ENCODE measurements around the gene TRAF3IP1. TPM values are rescaled to one million over a fixed set of nuclear protein-coding genes. Genes with fewer than 3 reads are reported as not detected.

Gene TRAF3IP1
- total RNA-seq, 1 donor from 2014 or later, result 6.0 TPM

- peak; percentile 59 to 74 for DNase-seq (ENCODE audit: low read depth in 2 of 2)
Measured at GRCh38 chr2:238287737-238288649, 32.3 kb upstream of the TRAF3IP1 start, which contains the start of gene PER2. Gene PER2 (minus strand): TSS chr2:238288610. CDS start chr2:238277936, 10,674 bp downstream.

- DNase-seq (ENCODE audit: low read depth in 2 of 2), result peak; percentile 97 to 99
Measured at GRCh38 chr2:238288650-238289573, 31.4 kb upstream of the TRAF3IP1 start.

GRCh38 chr2:238289574-238289973 lies 30.7 kb upstream of the TRAF3IP1 start:
- no peak for DNase-seq (ENCODE audit: low read depth in 2 of 2)

- peak; percentile 66 to 70 for DNase-seq (ENCODE audit: low read depth in 2 of 2)
Measured at GRCh38 chr2:238290091-238290509, 30.2 kb upstream of the TRAF3IP1 start.

GRCh38 chr2:238290715-238291549 lies 29.4 kb upstream of the TRAF3IP1 start:
- no peak for DNase-seq (ENCODE audit: low read depth in 2 of 2)

- DNase-seq (ENCODE audit: low read depth in 2 of 2), result no peak
Measured at GRCh38 chr2:238291550-238292281, 28.6 kb upstream of the TRAF3IP1 start.

GRCh38 chr2:238294046-238294392 lies 26.3 kb upstream of the TRAF3IP1 start:
- no peak for DNase-seq (ENCODE audit: low read depth in 2 of 2)

- DNase-seq (ENCODE audit: low read depth in 2 of 2), result no peak
Measured at GRCh38 chr2:238294393-238295143, 25.8 kb upstream of the TRAF3IP1 start.

GRCh38 chr2:238295144-238296112 lies 24.9 kb upstream of the TRAF3IP1 start:
- no peak for DNase-seq (ENCODE audit: low read depth in 2 of 2)

GRCh38 chr2:238296638-238297457 lies 23.5 kb upstream of the TRAF3IP1 start:
- DNase-seq (ENCODE audit: low read depth in 2 of 2), result no peak

GRCh38 chr2:238299803-238300202 lies 20.5 kb upstream of the TRAF3IP1 start:
- no peak for DNase-seq (ENCODE audit: low read depth in 2 of 2)

- peak; percentile 38 to 48 for DNase-seq (ENCODE audit: low read depth in 2 of 2)
Measured at GRCh38 chr2:238302087-238302486, 18.2 kb upstream of the TRAF3IP1 start.

GRCh38 chr2:238302751-238303150 lies 17.6 kb upstream of the TRAF3IP1 start:
- no peak for DNase-seq (ENCODE audit: low read depth in 2 of 2)

- no peak for DNase-seq (ENCODE audit: low read depth in 2 of 2)
Measured at GRCh38 chr2:238304116-238304515, 16.2 kb upstream of the TRAF3IP1 start.

- DNase-seq (ENCODE audit: low read depth in 2 of 2), result no peak
Measured at GRCh38 chr2:238305092-238305862, 15.0 kb upstream of the TRAF3IP1 start.

GRCh38 chr2:238305965-238306671 lies 14.2 kb upstream of the TRAF3IP1 start:
- DNase-seq (ENCODE audit: low read depth in 2 of 2), result no peak
